ENCODE measurements around the gene TRAK2.

DNA sequence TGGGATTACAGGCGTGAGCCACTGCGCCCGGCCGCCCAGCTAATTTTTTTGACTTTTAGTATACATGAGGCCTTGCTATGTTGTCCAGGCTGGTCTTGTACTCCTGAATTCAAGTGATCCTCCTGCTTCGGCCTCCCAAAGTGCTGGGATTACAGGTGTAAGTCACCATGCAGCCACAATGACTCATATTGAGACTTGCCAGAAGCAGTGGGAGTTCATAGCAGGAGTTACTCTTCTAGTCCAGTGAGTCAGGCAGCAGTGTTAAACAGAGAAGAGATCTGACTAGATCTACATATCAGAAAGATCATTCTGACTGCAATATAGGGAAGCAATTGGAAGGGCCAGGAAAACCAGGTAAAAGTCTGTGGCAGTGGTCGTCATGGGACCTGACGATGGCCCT is 92.6 kb downstream of the TRAK2 start:
- TF ChIP-seq, protein P1, sequence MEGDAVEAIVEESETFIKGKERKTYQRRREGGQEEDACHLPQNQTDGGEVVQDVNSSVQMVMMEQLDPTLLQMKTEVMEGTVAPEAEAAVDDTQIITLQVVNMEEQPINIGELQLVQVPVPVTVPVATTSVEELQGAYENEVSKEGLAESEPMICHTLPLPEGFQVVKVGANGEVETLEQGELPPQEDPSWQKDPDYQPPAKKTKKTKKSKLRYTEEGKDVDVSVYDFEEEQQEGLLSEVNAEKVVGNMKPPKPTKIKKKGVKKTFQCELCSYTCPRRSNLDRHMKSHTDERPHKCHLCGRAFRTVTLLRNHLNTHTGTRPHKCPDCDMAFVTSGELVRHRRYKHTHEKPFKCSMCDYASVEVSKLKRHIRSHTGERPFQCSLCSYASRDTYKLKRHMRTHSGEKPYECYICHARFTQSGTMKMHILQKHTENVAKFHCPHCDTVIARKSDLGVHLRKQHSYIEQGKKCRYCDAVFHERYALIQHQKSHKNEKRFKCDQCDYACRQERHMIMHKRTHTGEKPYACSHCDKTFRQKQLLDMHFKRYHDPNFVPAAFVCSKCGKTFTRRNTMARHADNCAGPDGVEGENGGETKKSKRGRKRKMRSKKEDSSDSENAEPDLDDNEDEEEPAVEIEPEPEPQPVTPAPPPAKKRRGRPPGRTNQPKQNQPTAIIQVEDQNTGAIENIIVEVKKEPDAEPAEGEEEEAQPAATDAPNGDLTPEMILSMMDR (IDR thresholded peaks at IDR 0.05) = no peak
- no peak for TF ChIP-seq POLR2A (IDR thresholded peaks at IDR 0.05)

Measured in heart left ventricle (tissue), 13 donors.